ENCODE measurements around the gene GON7.
"Not testable (repeated sequence)": the region's sequence is repeated elsewhere in the genome, so short reads cannot be mapped to it uniquely, and the experiment has no call there.

Gene GON7

GRCh38 chr14:93160353-93160801 is 46.5 kb downstream of the GON7 start:
- Histone ChIP-seq H3K4me1 (ENCODE audit: control insufficient read depth, insufficient read depth, low read length, poor library complexity, severe bottlenecking) (no peaks in the 10 kb centered on the region), H3K27ac (ENCODE audit: insufficient read depth, low read length, poor library complexity, severe bottlenecking) (no peak overlapping the region), H3K9me3 (ENCODE audit: control insufficient read depth, low read length) (no peaks in the 10 kb centered on the region), H3K4me3 (ENCODE audit: insufficient read depth, low read depth, low read length, poor library complexity, severe bottlenecking) (no peak overlapping the region), H3K36me3 (ENCODE audit: control insufficient read depth, insufficient read depth, low read length) (no peaks in the 10 kb centered on the region), H3K27me3 (replicated peaks; ENCODE audit: control insufficient read depth, insufficient read depth, low read length, poor library complexity, severe bottlenecking) (no peaks in the 10 kb centered on the region)
- no peak for DNase-seq

- H3K9me3 ChIP-seq (ENCODE audit: control insufficient read depth, low read length); H3K4me1 ChIP-seq (ENCODE audit: control insufficient read depth, insufficient read depth, low read length, poor library complexity, severe bottlenecking); H3K27ac ChIP-seq (ENCODE audit: insufficient read depth, low read length, poor library complexity, severe bottlenecking); DNase-seq; H3K36me3 ChIP-seq (ENCODE audit: control insufficient read depth, insufficient read depth, low read length); H3K4me3 ChIP-seq (ENCODE audit: insufficient read depth, low read depth, low read length, poor library complexity, severe bottlenecking); H3K27me3 ChIP-seq (replicated peaks; ENCODE audit: control insufficient read depth, insufficient read depth, low read length, poor library complexity, severe bottlenecking): not testable (repeated sequence)
Measured at GRCh38 chr14:93159625-93160352, 47.1 kb downstream of the GON7 start.

- not testable (repeated sequence) for H3K36me3 ChIP-seq (ENCODE audit: control insufficient read depth, insufficient read depth, low read length); H3K9me3 ChIP-seq (ENCODE audit: control insufficient read depth, low read length); H3K4me3 ChIP-seq (ENCODE audit: insufficient read depth, low read depth, low read length, poor library complexity, severe bottlenecking); H3K4me1 ChIP-seq (ENCODE audit: control insufficient read depth, insufficient read depth, low read length, poor library complexity, severe bottlenecking); H3K27ac ChIP-seq (ENCODE audit: insufficient read depth, low read length, poor library complexity, severe bottlenecking); H3K27me3 ChIP-seq (replicated peaks; ENCODE audit: control insufficient read depth, insufficient read depth, low read length, poor library complexity, severe bottlenecking); DNase-seq
Measured at GRCh38 chr14:93158349-93158748, 48.5 kb downstream of the GON7 start.

GRCh38 chr14:93156693-93157369 is 50.0 kb downstream of the GON7 start:
- Histone ChIP-seq H3K9me3 (ENCODE audit: control insufficient read depth, low read length) (no peaks in the 10 kb centered on the region), H3K27me3 (replicated peaks; ENCODE audit: control insufficient read depth, insufficient read depth, low read length, poor library complexity, severe bottlenecking) (no peaks in the 10 kb centered on the region), H3K27ac (ENCODE audit: insufficient read depth, low read length, poor library complexity, severe bottlenecking) (no peak overlapping the region), H3K36me3 (ENCODE audit: control insufficient read depth, insufficient read depth, low read length) (no peaks in the 10 kb centered on the region), H3K4me3 (ENCODE audit: insufficient read depth, low read depth, low read length, poor library complexity, severe bottlenecking) (no peak overlapping the region), H3K4me1 (ENCODE audit: control insufficient read depth, insufficient read depth, low read length, poor library complexity, severe bottlenecking) (no peaks in the 10 kb centered on the region)
- DNase-seq: no peak

- Histone ChIP-seq H3K4me1 (ENCODE audit: control insufficient read depth, insufficient read depth, low read length, poor library complexity, severe bottlenecking) (no peaks in the 10 kb centered on the region), H3K27ac (ENCODE audit: insufficient read depth, low read length, poor library complexity, severe bottlenecking) (no peak overlapping the region), H3K27me3 (replicated peaks; ENCODE audit: control insufficient read depth, insufficient read depth, low read length, poor library complexity, severe bottlenecking) (no peaks in the 10 kb centered on the region), H3K36me3 (ENCODE audit: control insufficient read depth, insufficient read depth, low read length) (no peaks in the 10 kb centered on the region), H3K4me3 (ENCODE audit: insufficient read depth, low read depth, low read length, poor library complexity, severe bottlenecking) (no peak overlapping the region), H3K9me3 (ENCODE audit: control insufficient read depth, low read length) (no peaks in the 10 kb centered on the region)
- DNase-seq: no peak
Measured at GRCh38 chr14:93155667-93156066, 51.2 kb downstream of the GON7 start.

- H3K4me3 ChIP-seq (ENCODE audit: insufficient read depth, low read depth, low read length, poor library complexity, severe bottlenecking): no peak overlapping the region
- no peak overlapping the region for H3K27ac ChIP-seq (ENCODE audit: insufficient read depth, low read length, poor library complexity, severe bottlenecking)
- H3K4me1 ChIP-seq (ENCODE audit: control insufficient read depth, insufficient read depth, low read length, poor library complexity, severe bottlenecking): no peaks in the 10 kb centered on the region
- H3K9me3 ChIP-seq (ENCODE audit: control insufficient read depth, low read length): no peaks in the 10 kb centered on the region
- no peak for DNase-seq
- no peaks in the 10 kb centered on the region for H3K36me3 ChIP-seq (ENCODE audit: control insufficient read depth, insufficient read depth, low read length)
- no peaks in the 10 kb centered on the region for H3K27me3 ChIP-seq (replicated peaks; ENCODE audit: control insufficient read depth, insufficient read depth, low read length, poor library complexity, severe bottlenecking)
Measured at GRCh38 chr14:93153121-93153520, 53.7 kb downstream of the GON7 start.

Measured in effector memory CD4-positive, alpha-beta T cell (primary cell).